H9 (cell line): ENCODE results near the gene SSTR3. TPM values are rescaled to one million over a fixed set of nuclear protein-coding genes. Genes with fewer than 3 reads are reported as not detected.
A peak's percentile ranks its signal among the peaks of the same experiment; 100 is the strongest.

Experiments
- DNase-seq: peaks from one replicate; pipeline ENCODE4 v3.0.0-alpha.2; 2017
- H2AFZ ChIP-seq: one replicate; pipeline ENCODE4 v1.6.1; 2013; ENCODE audit warnings: mild to moderate bottlenecking, low read length, control low read depth, moderate library complexity
- H2AK5ac ChIP-seq: 2 replicates; pipeline ENCODE4 v1.6.1; 2013; ENCODE audit warnings: low read length, control low read depth, mixed read lengths; ENCODE audit not compliant: insufficient read length
- H2BK120ac ChIP-seq: one replicate; pipeline ENCODE4 v1.6.1; 2013; ENCODE audit warnings: low read depth, mild to moderate bottlenecking, low read length, control low read depth, inconsistent platforms; ENCODE audit not compliant: poor library complexity, severe bottlenecking
- H2BK12ac ChIP-seq: 2 replicates; pipeline ENCODE4 v1.6.1; 2013; ENCODE audit warnings: low read length, control low read depth, mixed read lengths, low read depth; ENCODE audit not compliant: insufficient read length
- H2BK15ac ChIP-seq: 2 replicates; pipeline ENCODE4 v1.6.1; 2013; ENCODE audit warnings: low read depth, low read length, control low read depth
- H2BK20ac ChIP-seq: one replicate; pipeline ENCODE4 v1.6.1; 2013; ENCODE audit warnings: low read depth, mild to moderate bottlenecking, low read length, control low read depth, inconsistent platforms; ENCODE audit not compliant: poor library complexity, severe bottlenecking
- H2BK5ac ChIP-seq: 2 replicates; pipeline ENCODE4 v1.6.1; 2013; ENCODE audit warnings: low read length, control low read depth, mixed read lengths; ENCODE audit not compliant: insufficient read length
- H3K14ac ChIP-seq: 2 replicates; pipeline ENCODE4 v1.6.1; 2013; ENCODE audit warnings: low read length, control low read depth; ENCODE audit not compliant: insufficient read depth
- H3K18ac ChIP-seq: 2 replicates; pipeline ENCODE4 v1.6.1; 2013; ENCODE audit warnings: low read depth, mild to moderate bottlenecking, mixed read lengths, low read length, control low read depth; ENCODE audit not compliant: insufficient read length
- H3K23ac ChIP-seq: 2 replicates; pipeline ENCODE4 v1.6.1; 2013; ENCODE audit warnings: low read length, control low read depth, mixed read lengths, low read depth; ENCODE audit not compliant: insufficient read length
- H3K23me2 ChIP-seq: 2 replicates; pipeline ENCODE4 v1.6.1; 2013; ENCODE audit warnings: low read depth, mild to moderate bottlenecking, mixed read lengths, low read length, control low read depth; ENCODE audit not compliant: insufficient read length, poor library complexity, severe bottlenecking
- H3K27ac ChIP-seq: 2 replicates; pipeline ENCODE4 v1.5.1; 2013; ENCODE audit warnings: low read length, control low read depth, mixed read lengths, low read depth; ENCODE audit not compliant: insufficient read length
- H3K27me3 ChIP-seq: 2 replicates; pipeline ENCODE4 v1.6.1; 2013; ENCODE audit warnings: low read length, control low read depth, inconsistent platforms; ENCODE audit not compliant: insufficient read depth
- H3K4ac ChIP-seq: 2 replicates; pipeline ENCODE4 v1.6.1; 2013; ENCODE audit warnings: low read depth, mild to moderate bottlenecking, control low read depth, inconsistent platforms, low read length, moderate library complexity
- H3K4me1 ChIP-seq: 2 replicates; pipeline ENCODE4 v1.6.1; 2013; ENCODE audit warnings: low read length, control low read depth, inconsistent platforms; ENCODE audit not compliant: insufficient read depth
- H3K4me2 ChIP-seq: 2 replicates; pipeline ENCODE4 v1.6.1; 2013; ENCODE audit warnings: low read length, control low read depth, mixed read lengths; ENCODE audit not compliant: insufficient read length, insufficient read depth
- H3K56ac ChIP-seq: 2 replicates; pipeline ENCODE4 v1.6.1; 2013; ENCODE audit warnings: low read depth, mild to moderate bottlenecking, mixed read lengths, low read length, control low read depth; ENCODE audit not compliant: insufficient read length
- H3K79me1 ChIP-seq: 2 replicates; pipeline ENCODE4 v1.6.1; 2013; ENCODE audit warnings: low read depth, mild to moderate bottlenecking, moderate library complexity, low read length, control low read depth, inconsistent platforms; ENCODE audit not compliant: insufficient read depth, poor library complexity, severe bottlenecking
- H3K79me2 ChIP-seq: 2 replicates; pipeline ENCODE4 v1.6.1; 2013; ENCODE audit warnings: low read length, control low read depth, inconsistent platforms; ENCODE audit not compliant: insufficient read depth
- H3K9ac ChIP-seq: 2 replicates; pipeline ENCODE4 v1.6.1; 2013; ENCODE audit warnings: low read length, control low read depth, mixed read lengths; ENCODE audit not compliant: insufficient read length; ENCODE audit errors: extremely low read depth
- H3K9me3 ChIP-seq: one replicate; pipeline ENCODE4 v1.6.1; 2013; ENCODE audit warnings: low read depth, low read length, inconsistent platforms; ENCODE audit not compliant: control insufficient read depth
- H3T11ph ChIP-seq: one replicate; pipeline ENCODE4 v1.6.1; 2013; ENCODE audit warnings: mild to moderate bottlenecking, low read length, control low read depth, inconsistent platforms
- H4K20me1 ChIP-seq: one replicate; pipeline ENCODE4 v1.6.1; 2013; ENCODE audit not compliant: control insufficient read depth, insufficient read length, insufficient read depth
- H4K5ac ChIP-seq: 2 replicates; pipeline ENCODE4 v1.6.1; 2013; ENCODE audit warnings: low read depth, mild to moderate bottlenecking, mixed read lengths, low read length, control low read depth; ENCODE audit not compliant: insufficient read length
- H4K8ac ChIP-seq: replicated peaks from 2 replicates; pipeline ENCODE4 v1.6.1; 2013; ENCODE audit warnings: low read length, control low read depth, mixed read lengths, low read depth; ENCODE audit not compliant: insufficient read length
- H4K91ac ChIP-seq: 2 replicates; pipeline ENCODE4 v1.6.1; 2013; ENCODE audit warnings: low read depth, mild to moderate bottlenecking, moderate library complexity, mixed read lengths, low read length, control low read depth; ENCODE audit not compliant: insufficient read length
- H3K27ac Mint-ChIP-seq, 3 experiments: 2 replicates in 2 of 3; 3 replicates in 1 of 3; pipeline ENCODE4 v1.8.0; 2020 to 2021; ENCODE audit warnings: mixed read lengths in 3 of 3, mild to moderate bottlenecking in 1 of 3, moderate library complexity in 1 of 3
- H3K27me3 Mint-ChIP-seq: 2 replicates; pipeline ENCODE4 v1.8.0; 2021; ENCODE audit warnings: low read depth, mild to moderate bottlenecking, moderate library complexity, mixed read lengths
- H3K36me3 Mint-ChIP-seq, 3 experiments: 2 replicates in 2 of 3; 3 replicates in 1 of 3; pipeline ENCODE4 v1.8.0; 2020 to 2021; ENCODE audit warnings: low read depth in 3 of 3, mixed read lengths in 3 of 3; ENCODE audit not compliant: insufficient read depth in 1 of 3
- H3K4me1 Mint-ChIP-seq, 2 experiments: 2 replicates each; pipeline ENCODE4 v1.8.0; 2020; ENCODE audit warnings: mixed read lengths in 2 of 2
- H3K4me3 Mint-ChIP-seq, 2 experiments: 2 replicates in 1 of 2; 3 replicates in 1 of 2; pipeline ENCODE4 v1.8.0; 2020 to 2021; ENCODE audit warnings: mild to moderate bottlenecking in 2 of 2, mixed read lengths in 2 of 2, moderate library complexity in 1 of 2
- H3K9me3 Mint-ChIP-seq, 2 experiments: 2 replicates in 1 of 2; 3 replicates in 1 of 2; pipeline ENCODE4 v1.8.0; 2020; ENCODE audit warnings: mild to moderate bottlenecking in 2 of 2, mixed read lengths in 2 of 2, moderate library complexity in 1 of 2
- WGBS: extraction: QIAGEN DNeasy Blood & Tissue Kit; methylation state at CpG from one replicate; pipeline ENCODE4 v1.1.7; 2013; ENCODE audit warnings: missing lambda C conversion rate, low lambda C conversion rate, mixed read lengths; ENCODE audit not compliant: insufficient read length; ENCODE audit errors: extremely low coverage; 5-methylcytosine and 5-hydroxymethylcytosine counted together
- total RNA-seq: library from RNA; stranded (reverse); gene quantifications from 2 replicates; pipeline ENCODE4 v1.2.1, GENCODE V29; 2021
- TF ChIP-seq, protein P1 (sequence below): fragments of 200-600 bp; sonication (generic); conservative IDR thresholded peaks from 3 replicates; pipeline ENCODE4 v1.8.0; 2021; ENCODE audit warnings: antibody characterized with exemption, mild to moderate bottlenecking

SSTR3 gene
- total RNA-seq, 1 experiment from 2014 or later = 0.68 TPM

- peaks cover 5% of the 10 kb centered on the region for H3K9me3 ChIP-seq
- no peak within 1 kb of the TSS for H3K23ac ChIP-seq
- H2AK5ac ChIP-seq = no peak within 1 kb of the TSS
- peak; percentile 85 for DNase-seq
- H2BK15ac ChIP-seq = no peak within 1 kb of the TSS
- no peak within 1 kb of the TSS for H4K91ac ChIP-seq
- H3K23me2 ChIP-seq = peaks cover 9% of the 10 kb centered on the region
- no peaks in the 10 kb centered on the region for H3K79me2 ChIP-seq
- no peak within 1 kb of the TSS for H3K4ac ChIP-seq
- H4K20me1 ChIP-seq = no peaks in the 10 kb centered on the region
- H2BK5ac ChIP-seq = no peak within 1 kb of the TSS
- peaks cover 14 to 24% (median 14%) of the 10 kb centered on the region in 3 experiments for H3K36me3 Mint-ChIP-seq
- peaks cover 10 to 18% of the 10 kb centered on the region in 2 experiments for H3K9me3 Mint-ChIP-seq
- H2BK12ac ChIP-seq = no peak within 1 kb of the TSS
- H2BK20ac ChIP-seq = no peak within 1 kb of the TSS
- TF ChIP-seq, protein P1, sequence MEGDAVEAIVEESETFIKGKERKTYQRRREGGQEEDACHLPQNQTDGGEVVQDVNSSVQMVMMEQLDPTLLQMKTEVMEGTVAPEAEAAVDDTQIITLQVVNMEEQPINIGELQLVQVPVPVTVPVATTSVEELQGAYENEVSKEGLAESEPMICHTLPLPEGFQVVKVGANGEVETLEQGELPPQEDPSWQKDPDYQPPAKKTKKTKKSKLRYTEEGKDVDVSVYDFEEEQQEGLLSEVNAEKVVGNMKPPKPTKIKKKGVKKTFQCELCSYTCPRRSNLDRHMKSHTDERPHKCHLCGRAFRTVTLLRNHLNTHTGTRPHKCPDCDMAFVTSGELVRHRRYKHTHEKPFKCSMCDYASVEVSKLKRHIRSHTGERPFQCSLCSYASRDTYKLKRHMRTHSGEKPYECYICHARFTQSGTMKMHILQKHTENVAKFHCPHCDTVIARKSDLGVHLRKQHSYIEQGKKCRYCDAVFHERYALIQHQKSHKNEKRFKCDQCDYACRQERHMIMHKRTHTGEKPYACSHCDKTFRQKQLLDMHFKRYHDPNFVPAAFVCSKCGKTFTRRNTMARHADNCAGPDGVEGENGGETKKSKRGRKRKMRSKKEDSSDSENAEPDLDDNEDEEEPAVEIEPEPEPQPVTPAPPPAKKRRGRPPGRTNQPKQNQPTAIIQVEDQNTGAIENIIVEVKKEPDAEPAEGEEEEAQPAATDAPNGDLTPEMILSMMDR = no peak
- H3K56ac ChIP-seq = no peak within 1 kb of the TSS
- no peaks in the 10 kb centered on the region for H3K27me3 ChIP-seq
- H3K4me3 Mint-ChIP-seq = peak within 1 kb of the TSS; percentile 62 to 77
- no peaks in the 10 kb centered on the region for H3K79me1 ChIP-seq
- H3K9ac ChIP-seq = no peak within 1 kb of the TSS
- H2BK120ac ChIP-seq = no peak within 1 kb of the TSS
- H4K5ac ChIP-seq = no peak within 1 kb of the TSS
- H3T11ph ChIP-seq = no peak within 1 kb of the TSS
- H3K27ac ChIP-seq = peak within 1 kb of the TSS; percentile 9
- H4K8ac ChIP-seq = no peak within 1 kb of the TSS
- peak within 1 kb of the TSS; percentile 25; the same call in 1 of the 2 replicates for H3K14ac ChIP-seq
- H3K4me1 ChIP-seq = peaks cover 5% of the 10 kb centered on the region
- no CpG with 5 or more reads among the region's 17 CpGs for WGBS
- H3K4me2 ChIP-seq = peak within 1 kb of the TSS; percentile 60
- peak within 1 kb of the TSS; percentile 85 to 93 (median 88) for H3K27ac Mint-ChIP-seq
- peaks cover 29 to 43% of the 10 kb centered on the region in 2 experiments for H3K4me1 Mint-ChIP-seq
- H2AFZ ChIP-seq = no peak within 1 kb of the TSS
- H3K18ac ChIP-seq = peak within 1 kb of the TSS; percentile 16
- no peaks in the 10 kb centered on the region; the same call in 1 of the 2 replicates for H3K27me3 Mint-ChIP-seq
Measured at GRCh38 chr22:37187891-37188761, 24.2 kb downstream of the SSTR3 start, which contains the start of gene C1QTNF6. C1QTNF6 (minus strand) TSS chr22:37188247; CDS start chr22:37188213, 34 bp downstream.
